HG03159 (cell line): ENCODE measurements around the gene FBXO17.
"Not testable (repeated sequence)": the region's sequence is repeated elsewhere in the genome, so short reads cannot be mapped to it uniquely, and the experiment has no call there.

ENCODE experiments used
- ATAC-seq: cut with Tn5 transposase; IDR thresholded peaks from one replicate; pipeline ENCODE4 v1.9.1; 2021; ENCODE audit warnings: mild to moderate bottlenecking, moderate library complexity; ENCODE audit not compliant: unreplicated experiment

The FBXO17 gene

DNA sequence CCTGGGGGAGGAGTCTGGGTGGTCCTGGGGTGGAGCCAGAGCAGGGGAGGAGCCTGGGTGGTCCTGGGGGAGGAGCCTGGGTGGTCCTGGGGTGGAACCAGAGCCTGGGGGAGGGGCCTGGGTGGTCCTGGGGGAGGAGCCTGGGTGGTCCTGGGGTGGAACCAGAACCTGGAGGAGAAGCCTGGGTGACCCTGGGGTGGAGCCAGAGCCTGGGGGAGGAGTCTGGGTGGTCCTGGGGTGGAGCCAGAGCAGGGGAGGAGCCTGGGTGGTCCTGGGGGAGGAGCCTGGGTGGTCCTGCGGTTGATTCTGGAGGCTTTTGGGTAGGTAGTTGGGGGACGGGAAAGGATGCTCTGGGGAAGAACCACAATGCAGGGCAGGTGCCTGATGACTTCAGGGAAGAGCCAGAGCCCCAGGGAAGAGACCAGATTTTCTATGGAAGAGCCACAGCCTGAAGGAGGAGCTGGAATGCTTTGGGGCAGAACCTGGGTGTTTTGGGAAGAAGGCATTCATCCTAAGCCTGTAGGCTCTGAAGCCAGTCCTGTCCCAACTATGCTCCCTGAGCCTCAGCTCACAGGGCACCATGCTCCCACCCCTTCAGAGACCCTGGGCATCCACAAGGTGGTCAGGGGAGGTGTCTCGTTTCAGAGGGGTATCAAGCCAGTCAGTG lies 29.8 kb downstream of the FBXO17 start:
- ATAC-seq: no peak

- ATAC-seq: no peak
Measured at GRCh38 chr19:38944981-38945506, 30.5 kb downstream of the FBXO17 start.

DNA sequence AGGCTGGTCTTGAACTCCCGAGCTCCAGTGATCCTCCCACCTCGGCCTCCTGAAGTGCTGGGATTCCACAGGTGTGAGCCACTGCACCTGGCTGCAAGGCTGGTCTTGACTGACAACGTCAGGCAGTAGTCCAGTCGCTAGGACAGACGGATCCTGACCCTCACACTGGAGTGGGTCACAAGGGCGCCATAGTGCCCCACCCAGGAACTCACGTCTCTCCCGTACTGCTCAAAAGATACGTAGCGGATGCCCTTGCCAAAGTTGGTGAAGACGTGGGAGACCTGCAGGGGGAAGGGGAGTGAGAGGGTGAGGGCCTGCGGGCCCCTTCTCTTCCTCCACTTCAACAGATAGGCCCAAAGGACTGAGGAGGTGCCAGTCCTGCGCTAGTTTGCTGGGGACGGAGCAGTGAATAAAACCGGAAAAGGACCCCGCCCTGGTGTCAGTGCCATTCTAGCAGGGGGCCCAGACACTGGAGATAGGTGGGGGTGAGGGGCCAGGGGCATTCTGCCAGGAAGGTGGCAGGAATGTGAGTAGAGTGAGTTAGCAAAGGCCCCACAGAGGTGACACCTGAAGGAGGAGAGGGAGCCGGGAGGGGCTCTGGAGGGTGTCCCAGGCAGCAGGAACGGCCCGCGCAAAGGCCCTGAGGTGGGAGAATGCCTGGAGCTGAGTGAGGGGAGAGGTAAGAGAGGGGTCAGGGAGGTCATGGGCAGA lies 32.9 kb downstream of the FBXO17 start:
- ATAC-seq: no peak

- ATAC-seq: no peak
Measured at GRCh38 chr19:38941979-38942378, 33.6 kb downstream of the FBXO17 start.

DNA sequence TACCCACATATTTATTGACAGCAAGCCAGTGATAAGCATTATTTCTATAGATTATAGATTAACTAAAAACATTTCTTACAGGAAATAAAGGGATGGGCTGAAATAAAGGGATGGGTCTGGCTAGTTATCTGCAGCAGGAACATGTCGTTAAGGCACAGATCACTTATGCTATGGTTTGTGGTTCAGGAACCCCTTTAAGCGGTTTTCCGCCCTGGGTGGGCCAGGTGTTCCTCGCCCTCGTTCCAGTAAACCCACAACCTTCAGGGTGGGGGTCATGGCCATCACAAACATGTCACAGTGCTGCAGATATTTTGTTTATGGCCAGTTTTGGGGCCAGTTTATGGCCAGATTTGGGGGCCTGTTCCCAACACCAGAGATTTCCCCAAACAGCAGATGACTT lies 34.1 kb downstream of the FBXO17 start:
- ATAC-seq: not testable (repeated sequence)

DNA sequence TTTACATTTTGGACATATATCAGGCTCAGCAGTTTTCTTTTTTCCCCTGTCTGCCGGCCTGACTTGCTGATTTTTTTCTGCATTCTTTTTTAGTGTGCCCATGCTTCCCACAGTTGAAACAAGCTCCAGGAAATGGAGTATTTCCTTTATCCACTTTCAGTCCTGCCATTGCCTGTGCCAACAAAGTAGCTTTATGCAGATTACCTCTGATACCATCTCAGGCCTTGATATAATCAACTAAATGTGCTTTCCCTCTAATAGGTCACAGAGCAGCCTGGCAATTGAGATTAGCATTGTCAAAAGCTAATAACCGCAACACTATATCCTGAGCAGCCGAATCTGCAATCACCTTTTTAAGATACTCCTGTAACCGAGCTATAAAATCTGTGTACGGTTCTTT lies 35.6 kb downstream of the FBXO17 start:
- ATAC-seq: no peak

DNA sequence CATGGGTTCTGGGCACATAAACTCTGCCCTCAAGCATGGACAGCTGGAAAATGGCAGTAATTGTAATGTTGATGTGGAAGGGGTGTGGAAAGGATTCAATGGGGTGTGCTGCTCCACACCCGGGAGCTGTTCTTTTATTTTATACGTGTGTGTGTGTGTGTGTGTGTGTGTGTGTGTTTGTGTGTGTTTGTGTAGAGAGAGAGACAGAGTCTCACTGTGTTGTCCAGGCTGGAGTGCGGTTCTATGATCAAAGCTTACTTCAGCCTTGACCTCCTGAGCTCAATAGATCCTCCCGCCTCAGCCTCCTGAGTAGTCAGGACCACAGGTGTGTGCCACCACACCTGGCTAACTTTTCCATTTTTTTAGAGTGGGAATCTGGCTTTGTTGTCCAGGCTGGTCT lies 42.0 kb downstream of the FBXO17 start:
- no peak for ATAC-seq

GRCh38 chr19:38932425-38933179 lies 42.9 kb downstream of the FBXO17 start:
- no peak for ATAC-seq

DNA sequence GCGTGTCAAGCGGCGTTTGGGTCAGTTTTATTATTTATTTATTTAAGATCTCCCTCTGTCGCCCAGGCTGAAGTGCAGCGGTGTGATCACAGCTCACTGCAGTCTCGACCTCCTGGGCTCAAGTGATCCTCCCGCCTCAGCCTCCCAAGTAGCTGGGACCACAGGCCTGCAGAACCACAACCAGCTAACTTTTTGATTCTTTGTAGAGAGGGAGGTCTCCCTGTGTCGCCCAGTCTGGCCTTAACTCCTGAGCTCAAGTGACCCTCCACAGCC lies 44.1 kb downstream of the FBXO17 start:
- no peak for ATAC-seq

DNA sequence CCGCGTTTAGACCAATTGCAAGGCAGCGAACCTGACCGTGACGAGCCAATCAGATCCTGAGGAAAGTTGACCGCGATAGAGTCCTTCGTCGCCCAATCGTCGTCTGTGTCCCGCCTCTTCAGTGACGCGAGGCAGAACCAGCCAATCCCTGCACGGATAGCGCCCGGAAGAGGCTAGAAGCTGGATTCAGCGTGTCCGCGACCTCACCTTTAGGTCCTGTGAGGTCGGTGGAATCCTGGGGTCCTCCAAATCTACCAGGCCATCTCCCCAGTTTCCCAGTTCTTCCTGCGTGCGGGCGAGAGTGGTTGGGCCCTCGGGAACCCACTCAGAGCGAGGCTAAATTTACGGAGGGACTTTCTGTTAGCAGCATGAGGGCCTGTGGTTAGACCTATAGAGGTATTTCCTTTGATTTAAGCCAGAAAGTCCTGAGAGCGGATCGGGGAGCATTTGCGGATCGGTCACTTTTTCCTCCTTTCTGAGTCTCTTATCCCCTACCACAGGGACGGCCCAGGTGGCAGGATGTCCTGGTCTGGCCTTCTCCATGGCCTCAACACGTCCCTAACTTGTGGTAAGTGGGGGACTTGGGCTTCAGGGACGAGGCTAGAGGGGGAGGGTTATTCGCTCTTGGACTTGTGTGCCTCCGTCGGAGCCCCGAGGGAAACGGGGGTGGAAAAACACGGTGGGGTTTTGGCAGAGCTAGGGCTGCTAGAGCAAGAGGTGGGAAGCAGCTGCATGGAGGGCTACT lies 44.6 kb downstream of the FBXO17 start, which contains the start of gene MRPS12:
Gene MRPS12 (plus strand): TSS at position 169 of the 745 bp plus-strand sequence. CDS start 351 bp downstream, at position 520.
- ATAC-seq: peak; percentile 85

DNA sequence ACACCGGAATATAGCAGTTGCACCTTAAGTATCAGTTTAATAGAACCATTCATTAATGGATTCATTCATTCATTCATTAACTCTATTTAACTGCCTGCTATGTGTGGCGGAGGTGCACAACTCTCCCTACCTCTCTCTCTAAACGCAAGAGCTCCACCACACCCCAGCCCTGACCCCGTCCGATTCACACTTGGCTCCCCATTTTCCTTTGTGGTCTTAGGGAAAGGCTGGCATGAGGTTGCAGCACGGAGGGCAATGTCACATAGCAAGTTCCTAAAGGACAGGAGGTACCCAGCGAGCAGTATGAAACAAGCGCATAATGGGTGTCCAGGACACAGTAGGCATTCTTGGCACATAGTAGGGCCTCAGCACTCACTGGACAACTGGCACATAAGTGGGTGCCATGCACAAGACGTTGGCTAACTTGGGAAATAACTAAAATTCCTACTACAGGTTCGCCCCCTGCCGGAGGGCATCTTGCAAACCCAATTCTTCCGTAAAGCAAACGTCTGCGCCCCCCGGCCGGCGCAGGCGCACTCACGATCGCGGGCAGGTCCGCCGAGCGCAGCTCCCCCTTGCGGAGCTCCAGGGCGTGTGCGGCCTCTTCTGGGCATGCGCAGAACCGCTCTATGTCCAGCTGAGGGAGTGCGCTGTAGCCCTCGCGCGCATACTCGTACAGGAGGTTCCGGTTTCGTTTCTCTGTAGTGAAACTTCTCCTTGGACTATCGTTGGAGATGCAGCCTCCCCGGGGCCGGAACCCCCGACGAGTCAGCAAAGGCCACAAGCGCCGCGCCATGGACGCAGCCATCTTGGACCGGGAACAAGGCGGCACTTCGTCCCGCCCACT lies 45.4 kb downstream of the FBXO17 start, which contains the start of gene SARS2:
Gene SARS2 (minus strand): TSS at position 835 of the 847 bp plus-strand sequence. CDS start 27 bp downstream, at position 808.
- ATAC-seq: peak; percentile 61

DNA sequence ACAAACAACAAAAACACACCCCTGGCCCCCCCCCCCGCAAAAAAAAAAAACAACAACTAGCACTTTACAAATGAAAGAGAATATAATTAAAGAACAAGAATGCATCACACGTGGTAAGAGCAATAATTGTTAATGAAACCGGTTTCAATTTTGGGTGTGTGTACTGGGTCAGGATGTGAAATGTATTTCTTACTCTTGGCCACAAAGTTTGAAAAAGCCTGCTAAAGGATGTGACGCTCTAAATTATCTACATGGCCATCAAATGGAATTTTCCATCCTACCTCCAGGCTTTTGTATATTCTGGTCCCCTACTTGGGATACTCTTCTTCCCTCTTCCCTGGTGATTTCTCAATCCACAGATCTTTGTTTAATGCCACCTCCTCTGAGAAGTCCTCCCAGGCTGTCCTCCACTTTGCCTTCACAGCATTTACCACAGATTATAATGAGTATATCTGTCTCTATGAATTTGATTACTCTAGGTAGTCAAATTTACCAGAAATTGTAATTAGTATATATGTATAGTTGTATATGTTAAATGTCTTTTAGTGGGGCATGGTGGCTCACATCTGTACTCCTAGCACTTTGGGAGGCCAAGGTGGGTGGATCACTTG lies 47.0 kb downstream of the FBXO17 start:
- ATAC-seq: no peak

GRCh38 chr19:38924388-38924787 lies 51.2 kb downstream of the FBXO17 start:
- ATAC-seq: no peak

- no peak for ATAC-seq
Measured at GRCh38 chr19:38922482-38922881, 53.1 kb downstream of the FBXO17 start.

DNA sequence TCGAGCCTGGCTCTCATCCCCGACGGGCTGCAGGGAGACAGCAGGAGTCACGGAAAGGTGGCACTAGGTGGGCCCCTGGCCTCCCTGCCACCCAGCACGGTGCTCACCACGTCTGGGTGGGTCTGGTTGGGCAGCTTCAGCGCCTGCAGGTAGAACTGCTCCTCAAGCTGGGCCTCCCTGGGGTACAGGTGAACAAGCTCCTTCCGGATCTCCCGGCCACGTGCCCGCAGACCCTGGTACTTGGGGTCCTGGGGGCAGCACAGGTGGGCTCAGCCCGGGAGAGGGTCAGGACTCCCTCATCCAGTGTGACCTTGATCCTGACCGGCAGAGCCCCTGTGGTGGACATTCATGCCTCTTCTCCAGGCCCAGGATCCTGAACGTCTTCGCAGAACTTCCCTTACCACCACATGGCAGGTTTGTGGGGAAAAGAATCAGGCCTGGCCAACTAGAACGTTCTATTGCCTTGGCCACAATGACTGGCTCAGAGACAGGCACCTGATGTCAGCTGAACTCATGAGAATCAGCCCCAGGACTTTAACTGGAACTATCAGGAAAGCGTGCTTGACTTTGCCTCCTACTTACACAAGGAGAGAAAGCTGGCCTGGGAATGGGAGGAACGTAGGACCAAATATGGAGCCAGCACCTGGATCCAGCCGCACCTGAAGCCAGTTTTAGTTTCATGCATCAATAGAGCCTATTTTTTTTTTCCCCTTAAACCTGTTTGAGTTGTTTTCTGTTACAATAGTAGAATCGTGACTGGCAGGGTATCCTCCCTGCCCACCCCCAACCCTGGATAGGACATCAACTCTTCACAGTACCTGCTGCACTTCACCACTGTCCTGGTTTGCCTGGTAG lies 53.9 kb downstream of the FBXO17 start:
- no peak for ATAC-seq

DNA sequence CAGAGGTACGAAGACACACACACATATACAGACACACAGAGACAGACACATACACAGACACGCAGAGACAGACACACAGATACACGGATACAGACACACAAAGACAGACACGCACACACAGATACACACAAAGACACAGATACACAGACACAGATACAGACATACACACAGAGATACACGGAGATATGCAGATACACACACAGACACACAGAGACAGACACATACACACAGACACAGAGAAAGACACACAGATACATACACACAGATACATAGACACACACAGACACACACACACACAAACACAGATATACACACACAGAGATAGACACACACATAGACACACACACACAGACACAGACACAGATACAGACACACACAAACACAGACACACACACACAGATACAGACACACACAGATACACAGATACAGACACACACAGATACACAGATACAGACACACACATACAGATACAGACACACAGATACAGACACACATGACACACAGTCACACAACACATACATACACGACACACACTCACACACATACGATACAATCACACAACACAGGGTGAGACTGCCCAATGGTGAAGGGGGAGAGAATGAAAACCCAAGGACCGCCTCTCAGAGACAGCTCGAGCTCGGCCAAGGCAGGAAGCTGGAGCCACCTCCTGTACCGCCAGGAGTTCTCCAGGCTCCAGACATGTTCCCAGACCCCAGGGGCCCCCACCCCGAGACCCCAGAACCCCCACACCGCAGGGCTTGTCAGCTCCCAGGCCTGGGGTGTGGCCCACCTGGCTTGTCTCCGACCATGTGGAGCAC lies 54.7 kb downstream of the FBXO17 start:
- no peak for ATAC-seq

- no peak for ATAC-seq
Measured at GRCh38 chr19:38919837-38920601, 55.5 kb downstream of the FBXO17 start.
